ENCODE measurements around the gene LRP1B. TPM values are rescaled to one million over a fixed set of nuclear protein-coding genes. Genes with fewer than 3 reads are reported as not detected.

Gene LRP1B
- total RNA-seq, 1 donor from 2014 or later, result not detected

DNA sequence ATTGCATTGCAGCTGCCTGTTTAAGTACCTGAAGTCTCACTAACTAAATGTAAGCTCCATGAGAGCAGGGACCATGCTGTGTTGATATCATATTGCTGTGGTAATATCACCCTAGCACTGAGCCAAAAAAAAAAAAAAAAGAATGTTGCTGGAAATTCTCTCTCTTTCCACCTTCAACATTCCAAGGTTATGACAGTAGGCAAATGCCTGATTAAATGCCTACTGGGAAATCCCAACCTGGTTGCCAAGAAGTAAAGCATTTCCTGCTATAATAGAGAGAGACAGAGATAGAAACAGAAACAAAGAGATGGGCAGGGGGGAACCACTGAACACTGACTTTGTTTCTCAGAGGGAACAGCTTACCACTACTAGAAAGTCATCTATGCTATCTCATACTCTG lies 1604.2 kb downstream of the LRP1B start:
- POLR2A ChIA-PET, result no interaction called here

DNA sequence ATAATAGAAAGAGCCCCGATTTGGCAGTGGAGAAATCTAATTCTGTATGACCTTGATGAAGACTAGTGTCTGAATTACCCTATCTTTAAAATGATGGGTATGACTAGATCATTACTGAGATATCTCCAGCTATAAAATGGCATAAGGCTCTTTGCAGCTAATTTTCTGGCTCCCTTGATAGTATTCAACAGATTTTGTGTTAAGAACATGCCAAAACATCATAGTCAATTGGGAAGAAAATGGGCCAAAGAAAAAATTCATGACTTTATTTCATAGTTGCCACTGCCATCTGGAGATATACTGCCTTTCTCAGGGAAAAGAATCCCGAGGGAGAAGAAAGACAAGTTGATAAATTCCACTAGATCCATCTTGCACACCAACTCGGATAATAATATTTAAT lies 1618.7 kb downstream of the LRP1B start:
- Mint-ChIP-seq H3K36me3 (ENCODE audit: low read depth) (no peaks in the 10 kb centered on the region), H3K4me1 (no peaks in the 10 kb centered on the region), H3K27ac (no peak overlapping the region), H3K4me3 (no peak overlapping the region), H3K9me3 (peaks cover 5% of the 10 kb centered on the region), H3K27me3 (no peaks in the 10 kb centered on the region)
- no peak for DNase-seq
- no peak for ATAC-seq (ENCODE audit: low read depth)
- intact Hi-C loops (cut with micrococcal nuclease), result no loop called here
- TF ChIP-seq, protein P1, sequence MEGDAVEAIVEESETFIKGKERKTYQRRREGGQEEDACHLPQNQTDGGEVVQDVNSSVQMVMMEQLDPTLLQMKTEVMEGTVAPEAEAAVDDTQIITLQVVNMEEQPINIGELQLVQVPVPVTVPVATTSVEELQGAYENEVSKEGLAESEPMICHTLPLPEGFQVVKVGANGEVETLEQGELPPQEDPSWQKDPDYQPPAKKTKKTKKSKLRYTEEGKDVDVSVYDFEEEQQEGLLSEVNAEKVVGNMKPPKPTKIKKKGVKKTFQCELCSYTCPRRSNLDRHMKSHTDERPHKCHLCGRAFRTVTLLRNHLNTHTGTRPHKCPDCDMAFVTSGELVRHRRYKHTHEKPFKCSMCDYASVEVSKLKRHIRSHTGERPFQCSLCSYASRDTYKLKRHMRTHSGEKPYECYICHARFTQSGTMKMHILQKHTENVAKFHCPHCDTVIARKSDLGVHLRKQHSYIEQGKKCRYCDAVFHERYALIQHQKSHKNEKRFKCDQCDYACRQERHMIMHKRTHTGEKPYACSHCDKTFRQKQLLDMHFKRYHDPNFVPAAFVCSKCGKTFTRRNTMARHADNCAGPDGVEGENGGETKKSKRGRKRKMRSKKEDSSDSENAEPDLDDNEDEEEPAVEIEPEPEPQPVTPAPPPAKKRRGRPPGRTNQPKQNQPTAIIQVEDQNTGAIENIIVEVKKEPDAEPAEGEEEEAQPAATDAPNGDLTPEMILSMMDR (IDR thresholded peaks at IDR 0.05), result no peak
- CTCF ChIA-PET, result no interaction called here
- POLR2A ChIA-PET, result no interaction called here

More for the DNA sequence above, 1604.2 kb downstream of the LRP1B start:
- TF ChIP-seq, protein P1 (IDR thresholded peaks at IDR 0.05), result no peak
- Mint-ChIP-seq H3K4me3 (no peak overlapping the region), H3K27me3 (no peaks in the 10 kb centered on the region), H3K27ac (no peak overlapping the region), H3K36me3 (ENCODE audit: low read depth) (no peaks in the 10 kb centered on the region), H3K9me3 (peaks cover 13% of the 10 kb centered on the region), H3K4me1 (no peaks in the 10 kb centered on the region)
- no peak for DNase-seq
- CTCF ChIA-PET, result no interaction called here
- intact Hi-C loops (cut with micrococcal nuclease), result no loop called here
- no peak for ATAC-seq (ENCODE audit: low read depth)

GRCh38 chr2:140509765-140510164 lies 1621.1 kb downstream of the LRP1B start:
- peaks cover 3% of the 10 kb centered on the region for H3K9me3 Mint-ChIP-seq
- H3K27ac Mint-ChIP-seq, result no peak overlapping the region
- intact Hi-C loops (cut with micrococcal nuclease), result no loop called here
- no peak for ATAC-seq (ENCODE audit: low read depth)
- ChIA-PET POLR2A (no interaction called here), CTCF (no interaction called here)
- DNase-seq, result no peak
- H3K36me3 Mint-ChIP-seq (ENCODE audit: low read depth), result no peaks in the 10 kb centered on the region
- no peaks in the 10 kb centered on the region for H3K4me1 Mint-ChIP-seq
- H3K27me3 Mint-ChIP-seq, result no peaks in the 10 kb centered on the region
- TF ChIP-seq, protein P1 (IDR thresholded peaks at IDR 0.05), result no peak
- no peak overlapping the region for H3K4me3 Mint-ChIP-seq

- CTCF ChIA-PET, result no interaction called here
- DNase-seq (no peak), ATAC-seq (ENCODE audit: low read depth) (no peak)
- H3K27ac Mint-ChIP-seq, result no peak overlapping the region
- no peaks in the 10 kb centered on the region for H3K36me3 Mint-ChIP-seq (ENCODE audit: low read depth)
- no peaks in the 10 kb centered on the region for H3K27me3 Mint-ChIP-seq
- intact Hi-C loops (cut with micrococcal nuclease), result no loop called here
- TF ChIP-seq, protein P1 (IDR thresholded peaks at IDR 0.05), result no peak
- H3K4me1 Mint-ChIP-seq, result no peaks in the 10 kb centered on the region
- no peak overlapping the region for H3K4me3 Mint-ChIP-seq
- H3K9me3 Mint-ChIP-seq, result peaks cover 3% of the 10 kb centered on the region
- POLR2A ChIA-PET, result no interaction called here
Measured at GRCh38 chr2:140508756-140509155, 1622.1 kb downstream of the LRP1B start.

GRCh38 chr2:140506606-140507005 lies 1624.2 kb downstream of the LRP1B start:
- ATAC-seq (ENCODE audit: low read depth), result no peak
- H3K27me3 Mint-ChIP-seq, result no peaks in the 10 kb centered on the region
- no peak overlapping the region for H3K27ac Mint-ChIP-seq
- intact Hi-C loops (cut with micrococcal nuclease), result no loop called here
- H3K36me3 Mint-ChIP-seq (ENCODE audit: low read depth), result no peaks in the 10 kb centered on the region
- H3K9me3 Mint-ChIP-seq, result peaks cover 3% of the 10 kb centered on the region
- no peak overlapping the region for H3K4me3 Mint-ChIP-seq
- TF ChIP-seq, protein P1 (IDR thresholded peaks at IDR 0.05), result no peak
- no peaks in the 10 kb centered on the region for H3K4me1 Mint-ChIP-seq
- POLR2A ChIA-PET, result no interaction called here
- DNase-seq, result no peak
- CTCF ChIA-PET, result no interaction called here

Data from activated B cell treated with CpG ODN at 0.5 μM for 24 hours (primary cell).